ENCODE results near the gene RNF150. TPM values are rescaled to one million over a fixed set of nuclear protein-coding genes. Genes with fewer than 3 reads are reported as not detected.
A peak's percentile ranks its signal among the peaks of the same experiment; 100 is the strongest.

Gene RNF150
- total and polyA plus RNA-seq, 2 of the 8 experiments (the other 6 are each of a cell fraction or from before 2014, with no cell fraction given): 3.4 to 4.8 TPM

DNA sequence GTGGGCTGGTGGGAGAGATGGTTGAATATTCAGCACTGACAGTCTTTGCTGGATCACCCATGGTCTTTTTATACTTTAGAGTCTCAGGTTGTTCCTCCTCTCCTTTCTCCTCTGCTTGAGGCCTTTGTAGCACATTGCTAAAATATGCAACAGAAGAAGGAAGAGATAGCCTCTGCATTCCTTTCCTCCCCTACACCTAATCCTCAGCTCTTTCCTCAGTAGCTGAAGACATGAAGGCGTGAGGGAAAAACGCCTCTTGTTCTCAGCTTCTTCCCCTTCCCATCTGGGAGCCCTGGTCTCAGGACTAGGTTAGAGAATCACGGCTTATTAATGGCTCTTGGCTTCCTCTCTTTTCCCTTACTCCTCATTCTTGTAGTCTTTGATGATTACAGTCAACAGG lies 76.8 kb downstream of the RNF150 start:
- Histone ChIP-seq H3K23ac (ENCODE audit: insufficient read length) (no peak overlapping the region), H3K18ac (ENCODE audit: extremely low read depth, low read length) (no peak overlapping the region), H4K91ac (replicated peaks; ENCODE audit: insufficient read length, low read length) (no peak overlapping the region), H3K4me3 (ENCODE audit: extremely low read depth in 1 of 4, insufficient read depth in 2 of 4, low read depth in 3 of 4, low read length in 4 of 4) (no peak overlapping the region), H2BK12ac (ENCODE audit: low read depth, low read length) (no peak overlapping the region), H3K23me2 (ENCODE audit: low read depth, low read length) (no peaks in the 10 kb centered on the region), H3K4me2 (ENCODE audit: insufficient read depth in 1 of 2, low read depth in 2 of 2, low read length in 2 of 2) (no peak overlapping the region), H4K20me1 (replicated peaks in 1 of 2; ENCODE audit: control insufficient read depth in 1 of 2, insufficient read depth in 2 of 2, low read length in 2 of 2) (no peaks in the 10 kb centered on the region), H2BK15ac (ENCODE audit: low read length) (no peak overlapping the region), H3K9ac (replicated peaks in 1 of 4; ENCODE audit: extremely low read depth in 1 of 4, low read depth in 3 of 4, low read length in 3 of 4) (no peak overlapping the region), H4K8ac (ENCODE audit: extremely low read depth, insufficient read depth, low read length) (no peak overlapping the region), H2AK5ac (ENCODE audit: low read depth, low read length) (no peak overlapping the region), H3K79me1 (ENCODE audit: low read depth, low read length) (no peaks in the 10 kb centered on the region), H3K27me3 (replicated peaks in 1 of 4; ENCODE audit: control insufficient read depth in 3 of 4, extremely low read depth in 1 of 4, insufficient read depth in 3 of 4, low read length in 3 of 4) (no peaks in the 10 kb centered on the region), H2AFZ (ENCODE audit: low read length) (no peak overlapping the region), H2BK120ac (replicated peaks; ENCODE audit: low read depth, low read length) (no peak overlapping the region), H3K56ac (replicated peaks; ENCODE audit: insufficient read length, low read depth, low read length) (no peak overlapping the region), H3K79me2 (ENCODE audit: control insufficient read depth in 1 of 2, insufficient read depth in 2 of 2, low read length in 2 of 2) (no peaks in the 10 kb centered on the region), H2BK5ac (ENCODE audit: low read depth, low read length) (no peak overlapping the region), H3K9me3 (ENCODE audit: insufficient read depth in 2 of 2, low read depth in 1 of 2, low read length in 1 of 2) (0 out of 4 replicates have a peak, but pooled peaks cover 2 to 3% of the 10 kb centered on the region in 2 experiments), H3K4me1 (replicated peaks in 1 of 4; ENCODE audit: control insufficient read depth in 3 of 4, insufficient read depth in 4 of 4, low read length in 3 of 4) (no peaks in the 10 kb centered on the region), H4K5ac (ENCODE audit: insufficient read length, low read depth, low read length) (no peak overlapping the region), H2BK20ac (ENCODE audit: low read length) (no peak overlapping the region), H3K27ac (ENCODE audit: low read depth, low read length) (no peak overlapping the region; the same call in 1 of the 2 replicates), H3K4ac (replicated peaks; ENCODE audit: insufficient read length, low read depth, low read length) (no peak overlapping the region), H3K36me3 (ENCODE audit: control insufficient read depth in 2 of 4, insufficient read depth in 4 of 4, low read length in 3 of 4) (no peaks in the 10 kb centered on the region), H3K14ac (ENCODE audit: insufficient read length) (no peak overlapping the region)
- DNase-seq (ENCODE audit: low read depth in 1 of 2, low spot score in 2 of 2) (no peak), FAIRE-seq (peak; percentile 55)
- TF ChIP-seq TAF7 (optimal IDR thresholded peaks at IDR 0.05; ENCODE audit: borderline replicate concordance, low read depth, low read length) (no peak), TEAD4 (IDR thresholded peaks at IDR 0.05; ENCODE audit: low read depth, low read length) (0 out of 2 replicates have a peak, but pooled peaks have one; percentile 20)
- 63% methylated on average over 3 of the region's 3 CpGs; no CpG with 5 or more reads in 1 of the 2 experiments for WGBS, 2 experiments (ENCODE audit: extremely low coverage in 1 of 2, insufficient coverage in 1 of 2, insufficient read length in 1 of 2, insufficient replicate concordance in 2 of 2, low coverage in 1 of 2, low lambda C conversion rate in 2 of 2, missing lambda C conversion rate in 1 of 2)
- CTCF ChIA-PET (ENCODE audit: partially characterized antibody): interaction anchor here (0.6 to 1.8 kb wide), 2 partner anchors 14 to 77 kb away, joined by 4 to 7 read pairs; partner anchors contain the start of gene RNF150
- POLR2A ChIA-PET (ENCODE audit: partially characterized antibody): no interaction called here

Data from H1 (cell line).